Esophagus (tissue), 2 donors: ENCODE data around the gene SEC16A. TPM values are rescaled to one million over a fixed set of nuclear protein-coding genes. Genes with fewer than 3 reads are reported as not detected.
A peak's percentile ranks its signal among the peaks of the same experiment; 100 is the strongest.

Experiments
- H3K27ac ChIP-seq, 2 donors: one replicate each; pipeline ENCODE4 v1.5.1; 2013; ENCODE audit warnings: low read depth in 2 of 2, mild to moderate bottlenecking in 2 of 2, inconsistent platforms in 1 of 2, low read length in 1 of 2, moderate library complexity in 1 of 2
- H3K27me3 ChIP-seq, 2 donors: one replicate each; pipeline ENCODE4 v1.6.1; 2013; ENCODE audit warnings: low read length in 2 of 2, control low read depth in 1 of 2, mild to moderate bottlenecking in 1 of 2; ENCODE audit not compliant: insufficient read depth in 2 of 2, control insufficient read depth in 1 of 2
- H3K36me3 ChIP-seq, 2 donors: one replicate each; pipeline ENCODE4 v1.6.1; 2013; ENCODE audit warnings: low read length in 1 of 2; ENCODE audit not compliant: control insufficient read depth in 2 of 2, insufficient read depth in 2 of 2
- H3K4me1 ChIP-seq, 2 donors: one replicate each; pipeline ENCODE4 v1.6.1; 2013; ENCODE audit warnings: low read length in 1 of 2; ENCODE audit not compliant: control insufficient read depth in 2 of 2, insufficient read depth in 2 of 2
- H3K4me3 ChIP-seq, 2 donors: one replicate each; pipeline ENCODE4 v1.5.1; 2013; ENCODE audit warnings: low read length in 2 of 2, mild to moderate bottlenecking in 2 of 2, low read depth in 1 of 2, moderate library complexity in 1 of 2
- H3K9me3 ChIP-seq, 2 donors: one replicate each; pipeline ENCODE4 v1.6.1; 2013; ENCODE audit warnings: mild to moderate bottlenecking in 2 of 2, low read depth in 1 of 2, low read length in 1 of 2, moderate library complexity in 1 of 2; ENCODE audit not compliant: control insufficient read depth in 2 of 2, insufficient read depth in 1 of 2
- WGBS, 2 donors: extraction: QIAGEN DNeasy Blood & Tissue Kit; methylation state at CpG; one replicate each; pipeline ENCODE4 v1.1.7; 2013; 5-methylcytosine and 5-hydroxymethylcytosine counted together
- polyA plus RNA-seq, 2 donors: library from polyadenylated mRNA; stranded (reverse); fragments of 200-250 nt; gene quantifications; one replicate each; pipeline ENCODE4 v1.2.3, GENCODE V29; 2013
- donor health status: healthy with polysubstance abuse.
- donor health status: Bipolar disorder and iron deficiency.

SEC16A gene
- polyA plus RNA-seq, 2 donors, result 24.3 to 32.9 TPM

DNA sequence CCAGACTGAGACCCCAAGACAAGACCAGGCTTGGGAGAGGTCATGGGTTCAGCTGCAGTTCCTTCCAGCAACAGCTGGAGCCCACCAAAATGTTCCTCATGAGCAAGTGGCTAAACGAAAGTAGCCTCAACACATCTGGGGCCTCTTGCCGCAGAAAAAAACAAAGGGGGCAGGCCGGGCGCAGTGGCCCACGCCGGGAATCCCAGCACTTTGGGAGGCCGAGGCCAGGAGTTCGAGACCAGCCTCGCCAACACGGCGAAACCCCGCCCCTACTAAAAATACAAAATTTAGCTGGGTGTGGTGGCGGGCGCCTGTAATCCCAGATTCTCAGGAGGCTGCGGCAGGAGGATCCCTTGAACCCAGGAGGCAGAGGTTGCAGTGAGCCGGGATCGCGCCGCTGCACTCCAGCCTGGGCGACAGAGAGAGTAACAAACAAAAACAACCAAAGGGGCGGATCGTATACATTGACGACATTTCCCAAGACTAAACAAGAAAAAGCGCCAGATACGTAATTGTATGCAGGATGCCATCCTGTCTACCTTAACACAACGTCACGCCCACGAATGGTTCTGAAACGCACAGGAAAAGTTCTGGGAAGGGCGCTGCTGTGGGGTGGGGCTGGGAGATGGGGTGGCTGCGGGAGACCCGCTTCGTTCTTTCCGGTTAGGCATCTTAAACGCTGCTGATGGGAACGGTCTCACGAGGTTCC is 44.8 kb downstream of the SEC16A start:
- Histone ChIP-seq H3K9me3 (no peaks in the 10 kb centered on the region), H3K27ac (no peak overlapping the region), H3K4me1 (peaks cover 0 to 17% of the 10 kb centered on the region in 2 donors), H3K4me3 (peak overlapping the region; percentile 76 to 91), H3K27me3 (no peaks in the 10 kb centered on the region), H3K36me3 (peaks cover 15 to 37% of the 10 kb centered on the region in 2 donors)
- 47 to 48% methylated on average over 37 of the region's 37 CpGs for WGBS, 2 donors

GRCh38 chr9:136437430-136437829 is 45.4 kb downstream of the SEC16A start:
- 51 to 59% methylated on average over 8 of the region's 8 CpGs for WGBS, 2 donors
- H3K27ac ChIP-seq, result no peak overlapping the region
- peaks cover 13 to 41% of the 10 kb centered on the region in 2 donors for H3K36me3 ChIP-seq
- H3K27me3 ChIP-seq, result no peaks in the 10 kb centered on the region
- no peaks in the 10 kb centered on the region for H3K9me3 ChIP-seq
- peaks cover 0 to 17% of the 10 kb centered on the region in 2 donors for H3K4me1 ChIP-seq
- peak overlapping the region in 1 of 2 donors; percentile 2 for H3K4me3 ChIP-seq

DNA sequence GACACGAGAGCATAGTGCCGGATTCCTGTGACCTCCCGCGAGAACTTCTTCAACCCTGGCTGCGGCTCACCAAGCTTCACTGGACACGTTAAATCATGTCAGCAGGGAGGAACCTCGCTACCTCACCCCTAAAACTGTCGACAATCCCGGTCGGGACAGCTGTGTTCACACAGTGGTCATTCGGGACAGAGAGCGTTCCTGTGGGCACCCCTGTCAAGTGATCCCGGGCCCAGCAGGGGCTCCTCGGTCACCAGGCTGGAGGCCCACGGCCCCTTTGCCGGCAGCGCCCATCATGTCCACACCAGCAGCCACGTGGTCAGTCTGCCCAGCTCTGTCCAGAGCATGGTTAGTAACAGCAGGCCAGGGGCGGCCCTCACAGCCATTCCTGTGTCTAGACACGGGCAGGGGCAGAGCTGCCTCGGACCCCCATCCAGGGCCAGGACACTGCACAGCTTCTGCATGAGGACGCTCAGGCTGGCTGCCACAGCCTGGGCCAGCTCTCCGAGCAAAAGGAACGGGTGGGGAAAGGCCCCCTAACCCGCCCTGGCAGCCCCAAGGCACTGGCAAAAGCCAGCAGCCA is 46.7 kb downstream of the SEC16A start:
- H3K27ac ChIP-seq, result no peak overlapping the region
- H3K36me3 ChIP-seq, result peaks cover 6 to 37% of the 10 kb centered on the region in 2 donors
- H3K27me3 ChIP-seq, result no peaks in the 10 kb centered on the region
- WGBS, 2 donors, result 89 to 91% methylated on average over 25 of the region's 25 CpGs
- H3K4me1 ChIP-seq, result peaks cover 0 to 17% of the 10 kb centered on the region in 2 donors
- H3K4me3 ChIP-seq, result no peak overlapping the region
- H3K9me3 ChIP-seq, result no peaks in the 10 kb centered on the region

- H3K4me3 ChIP-seq, result no peak overlapping the region
- no peaks in the 10 kb centered on the region for H3K27me3 ChIP-seq
- WGBS, 2 donors, result 91 to 94% methylated on average over 16 to 17 of the region's 17 CpGs
- H3K36me3 ChIP-seq, result peaks cover 6 to 42% of the 10 kb centered on the region in 2 donors
- peaks cover 0 to 12% of the 10 kb centered on the region in 2 donors for H3K4me1 ChIP-seq
- no peak overlapping the region for H3K27ac ChIP-seq
- H3K9me3 ChIP-seq, result no peaks in the 10 kb centered on the region
Observed at GRCh38 chr9:136434580-136435169, 48.2 kb downstream of the SEC16A start.

DNA sequence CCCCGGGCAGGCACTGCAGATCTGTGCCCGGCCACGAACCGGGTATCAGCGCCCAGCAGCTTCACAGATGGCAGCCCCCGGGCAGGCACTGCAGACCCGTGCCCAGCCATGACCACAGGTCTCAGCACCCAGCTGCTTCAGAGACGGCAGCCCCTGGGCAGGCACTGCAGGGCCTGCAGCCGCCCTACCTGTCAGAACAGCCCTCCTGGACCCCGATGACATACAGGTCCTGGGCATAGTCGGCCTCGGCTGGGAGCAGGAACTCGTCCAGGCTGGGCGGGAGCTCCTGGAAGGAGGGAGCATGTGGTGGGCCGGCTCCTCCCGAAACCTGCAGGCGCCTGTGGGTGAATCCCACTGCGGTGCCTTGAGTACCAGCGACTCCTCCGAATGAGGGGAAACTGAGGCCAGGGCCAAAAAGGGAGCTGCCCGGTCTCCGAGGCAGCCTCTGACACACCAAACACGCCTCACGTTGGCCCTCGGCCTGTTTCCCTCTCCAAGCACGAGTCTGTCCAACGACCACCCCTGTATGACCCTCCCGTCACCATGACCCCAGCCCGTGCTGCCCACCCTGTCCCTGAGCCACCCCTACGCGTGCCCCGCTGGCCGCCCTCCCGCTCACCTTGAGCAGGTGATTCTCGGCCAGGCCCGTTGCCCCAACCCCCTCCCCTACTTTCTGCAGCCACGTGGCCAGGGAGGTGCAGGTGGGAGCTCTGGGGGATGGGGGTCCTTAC is 48.8 kb downstream of the SEC16A start:
- no peak overlapping the region for H3K27ac ChIP-seq
- H3K36me3 ChIP-seq, result peaks cover 6 to 47% of the 10 kb centered on the region in 2 donors
- H3K9me3 ChIP-seq, result no peaks in the 10 kb centered on the region
- H3K4me1 ChIP-seq, result peaks cover 0 to 12% of the 10 kb centered on the region in 2 donors
- 89 to 91% methylated on average over 37 of the region's 37 CpGs for WGBS, 2 donors
- H3K4me3 ChIP-seq, result no peak overlapping the region
- H3K27me3 ChIP-seq, result no peaks in the 10 kb centered on the region

DNA sequence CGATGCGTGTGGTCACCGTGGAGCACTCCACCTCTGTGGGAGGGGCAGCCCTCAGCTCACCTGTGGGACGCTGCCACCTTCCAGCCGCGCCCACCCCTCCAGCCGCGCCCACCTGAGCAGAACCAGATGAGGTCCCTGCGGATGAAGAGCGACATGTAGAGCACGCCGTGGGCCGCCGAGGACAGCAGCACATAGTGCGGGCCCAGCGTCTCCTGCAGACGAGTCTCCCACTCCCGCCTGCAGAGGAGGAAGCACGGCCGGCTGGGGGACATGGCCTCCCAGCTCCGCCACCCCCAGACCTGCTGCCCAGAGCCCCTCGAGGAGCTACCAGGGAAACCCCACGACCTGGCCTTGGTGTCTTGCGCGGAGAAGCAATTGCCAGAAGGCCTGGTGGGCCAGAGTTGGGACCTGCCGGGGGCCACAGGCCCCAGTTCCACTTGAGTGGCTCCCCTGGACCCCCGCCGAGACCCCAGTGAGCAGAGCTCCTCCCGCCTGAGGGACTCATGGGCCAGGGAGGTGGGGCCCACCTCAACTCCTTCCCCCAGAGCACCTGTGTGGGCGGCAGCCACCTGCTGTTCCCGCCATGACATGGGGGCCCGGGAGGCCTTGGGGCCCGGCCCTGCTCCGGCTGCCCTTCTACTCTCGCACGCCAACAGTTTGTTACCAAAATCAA is 49.7 kb downstream of the SEC16A start:
- peaks cover 0 to 7% of the 10 kb centered on the region in 2 donors for H3K4me1 ChIP-seq
- no peaks in the 10 kb centered on the region for H3K9me3 ChIP-seq
- 91 to 92% methylated on average over 35 to 36 of the region's 36 CpGs for WGBS, 2 donors
- H3K27me3 ChIP-seq, result no peaks in the 10 kb centered on the region
- no peak overlapping the region for H3K4me3 ChIP-seq
- peaks cover 6 to 51% of the 10 kb centered on the region in 2 donors for H3K36me3 ChIP-seq
- no peak overlapping the region for H3K27ac ChIP-seq

DNA sequence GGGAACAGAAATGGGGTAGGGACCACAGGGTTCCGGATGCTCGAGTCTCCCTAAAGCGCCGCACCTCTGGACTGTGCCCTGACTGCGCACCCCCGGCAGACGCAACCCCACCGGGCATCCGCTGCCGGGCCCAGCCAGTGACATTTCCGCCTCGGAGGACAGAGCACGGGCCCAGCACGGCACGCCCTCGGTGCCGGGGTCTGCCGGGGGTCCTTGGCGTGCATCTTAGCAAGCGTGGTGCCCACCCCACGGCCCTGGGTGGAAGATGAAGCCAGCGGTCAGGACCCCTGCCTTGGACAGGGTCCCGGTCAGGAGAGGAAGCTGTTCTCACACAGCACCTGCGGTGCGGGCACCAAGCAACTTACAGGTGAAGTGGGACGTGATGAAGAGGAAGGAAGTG is 50.2 kb downstream of the SEC16A start:
- Histone ChIP-seq H3K9me3 (no peaks in the 10 kb centered on the region), H3K36me3 (peaks cover 6 to 51% of the 10 kb centered on the region in 2 donors), H3K27me3 (no peaks in the 10 kb centered on the region), H3K4me3 (no peak overlapping the region), H3K4me1 (peaks cover 0 to 6% of the 10 kb centered on the region in 2 donors), H3K27ac (no peak overlapping the region)
- 92 to 96% methylated on average over 26 of the region's 26 CpGs for WGBS, 2 donors

DNA sequence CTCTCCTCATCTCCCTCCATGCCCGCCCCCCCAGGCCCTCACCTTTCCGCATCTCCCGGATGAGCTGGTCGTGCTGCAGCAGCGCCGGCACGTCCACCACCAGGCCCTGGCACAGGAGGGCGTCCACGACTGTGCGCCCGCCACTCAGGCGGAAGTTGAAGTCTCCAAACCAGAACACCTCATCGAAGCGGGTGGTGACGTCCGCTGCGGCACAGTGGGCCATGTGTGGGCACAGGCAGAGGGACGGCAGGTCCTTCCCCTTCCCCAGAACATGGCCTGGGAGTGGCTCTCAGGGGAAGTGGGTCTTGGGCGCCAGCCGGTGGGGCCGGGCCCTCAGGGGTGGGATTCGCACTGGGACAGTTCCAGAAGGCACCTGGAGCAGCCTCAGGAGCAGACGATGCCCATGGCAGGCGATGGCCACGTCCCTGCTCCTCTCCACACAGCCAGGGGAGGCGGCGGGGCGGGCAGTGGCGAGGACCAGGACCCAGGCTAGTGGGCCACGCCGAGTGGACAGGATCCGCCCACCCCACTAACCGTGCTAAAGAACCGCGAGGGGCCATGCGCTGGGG is 51.0 kb downstream of the SEC16A start:
- H3K27ac ChIP-seq, result no peak overlapping the region
- no peak overlapping the region for H3K4me3 ChIP-seq
- no peaks in the 10 kb centered on the region for H3K9me3 ChIP-seq
- peaks cover 6 to 51% of the 10 kb centered on the region in 2 donors for H3K36me3 ChIP-seq
- peaks cover 0 to 2% of the 10 kb centered on the region in 2 donors for H3K4me1 ChIP-seq
- H3K27me3 ChIP-seq, result no peaks in the 10 kb centered on the region
- 93 to 95% methylated on average over 36 of the region's 36 CpGs for WGBS, 2 donors
